KG1 (cell line): ENCODE results near the gene NXF3.
"Not testable (repeated sequence)": the region's sequence is repeated elsewhere in the genome, so short reads cannot be mapped to it uniquely, and the experiment has no call there.

Experiments used
- DNase-seq: peaks from one replicate; lab custom pipeline; 2025; lab: John Stamatoyannopoulos, UW

The NXF3 gene

GRCh38 chrX:103051260-103051789 lies 41.6 kb downstream of the NXF3 start:
- DNase-seq, result no peak

- DNase-seq, result not testable (repeated sequence)
These were observed 59.6 kb downstream of the NXF3 start for GRCh38 chrX:103033371-103033770.
